ENCODE data around the gene HPGDS.
"Not testable (repeated sequence)": the region's sequence is repeated elsewhere in the genome, so short reads cannot be mapped to it uniquely, and the experiment has no call there.

HPGDS gene

DNA sequence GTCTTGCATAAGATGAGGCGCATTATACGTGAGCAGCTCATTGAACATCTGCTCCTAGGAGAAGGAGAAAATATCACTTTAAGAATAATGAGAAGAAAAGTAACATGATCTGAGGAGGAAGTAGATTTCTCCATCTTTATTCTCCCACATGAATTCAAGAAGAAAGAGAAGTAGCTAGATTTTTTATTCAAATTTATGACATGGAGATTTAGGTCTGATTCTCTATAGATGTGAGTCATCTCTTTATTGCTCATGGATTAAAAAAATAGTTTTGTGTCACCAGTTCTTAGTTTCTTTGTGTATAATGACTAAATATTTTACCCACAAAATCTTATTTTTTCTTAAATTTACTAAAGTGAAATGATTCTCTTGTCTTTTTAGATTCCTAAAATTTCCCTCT is 40.4 kb downstream of the HPGDS start:
- POLR2A ChIA-PET = no interaction called here

DNA sequence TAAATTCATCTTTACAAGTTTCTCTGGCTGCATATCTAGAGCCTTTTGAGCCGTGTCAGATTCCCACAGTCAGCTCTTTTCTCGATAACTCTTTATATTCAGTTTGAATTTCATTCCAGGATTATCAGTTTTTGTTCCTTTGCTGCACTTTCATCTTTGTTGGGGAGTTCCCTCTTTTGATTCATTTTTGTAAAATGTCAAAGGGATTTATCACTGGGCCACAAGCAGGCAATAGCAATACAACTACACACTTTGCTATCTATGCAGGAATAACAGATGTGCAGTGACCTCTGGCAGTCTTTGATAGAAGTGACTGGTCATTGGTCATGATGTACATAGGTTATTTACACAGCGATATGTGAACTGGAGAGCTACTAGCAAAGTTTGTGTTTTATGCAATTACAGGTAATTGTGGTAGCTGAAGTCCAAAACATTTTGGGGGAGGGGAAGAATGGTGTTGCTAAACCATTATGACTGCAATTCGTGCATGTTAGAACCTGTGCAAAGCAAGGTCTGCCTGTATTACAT is 43.8 kb downstream of the HPGDS start:
- H3K4me3 ChIP-seq (ENCODE audit: low read depth, low read length) = no peak overlapping the region
- DNase-seq (ENCODE audit: low read depth, low spot score) = no peak
- TF ChIP-seq, protein P1, sequence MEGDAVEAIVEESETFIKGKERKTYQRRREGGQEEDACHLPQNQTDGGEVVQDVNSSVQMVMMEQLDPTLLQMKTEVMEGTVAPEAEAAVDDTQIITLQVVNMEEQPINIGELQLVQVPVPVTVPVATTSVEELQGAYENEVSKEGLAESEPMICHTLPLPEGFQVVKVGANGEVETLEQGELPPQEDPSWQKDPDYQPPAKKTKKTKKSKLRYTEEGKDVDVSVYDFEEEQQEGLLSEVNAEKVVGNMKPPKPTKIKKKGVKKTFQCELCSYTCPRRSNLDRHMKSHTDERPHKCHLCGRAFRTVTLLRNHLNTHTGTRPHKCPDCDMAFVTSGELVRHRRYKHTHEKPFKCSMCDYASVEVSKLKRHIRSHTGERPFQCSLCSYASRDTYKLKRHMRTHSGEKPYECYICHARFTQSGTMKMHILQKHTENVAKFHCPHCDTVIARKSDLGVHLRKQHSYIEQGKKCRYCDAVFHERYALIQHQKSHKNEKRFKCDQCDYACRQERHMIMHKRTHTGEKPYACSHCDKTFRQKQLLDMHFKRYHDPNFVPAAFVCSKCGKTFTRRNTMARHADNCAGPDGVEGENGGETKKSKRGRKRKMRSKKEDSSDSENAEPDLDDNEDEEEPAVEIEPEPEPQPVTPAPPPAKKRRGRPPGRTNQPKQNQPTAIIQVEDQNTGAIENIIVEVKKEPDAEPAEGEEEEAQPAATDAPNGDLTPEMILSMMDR (IDR thresholded peaks at IDR 0.05; ENCODE audit: insufficient read depth, low read length, missing control alignments) = no peak
- CTCF ChIA-PET = interaction anchor here (2.1 kb wide), 1 partner anchor 91 kb away, joined by 7 read pairs; no protein-coding TSS in a partner anchor
- POLR2A ChIA-PET = no interaction called here

More for the DNA sequence above, 40.4 kb downstream of the HPGDS start:
- no peak overlapping the region for H3K4me3 ChIP-seq (ENCODE audit: low read depth, low read length)
- TF ChIP-seq, protein P1 (IDR thresholded peaks at IDR 0.05; ENCODE audit: insufficient read depth, low read length, missing control alignments) = no peak
- no peak for DNase-seq (ENCODE audit: low read depth, low spot score)
- CTCF ChIA-PET = interaction anchor here (0.6 to 6.6 kb wide), 4 partner anchors 88 to 430 kb away, joined by 3 to 54 read pairs (median 4); no protein-coding TSS in a partner anchor

DNA sequence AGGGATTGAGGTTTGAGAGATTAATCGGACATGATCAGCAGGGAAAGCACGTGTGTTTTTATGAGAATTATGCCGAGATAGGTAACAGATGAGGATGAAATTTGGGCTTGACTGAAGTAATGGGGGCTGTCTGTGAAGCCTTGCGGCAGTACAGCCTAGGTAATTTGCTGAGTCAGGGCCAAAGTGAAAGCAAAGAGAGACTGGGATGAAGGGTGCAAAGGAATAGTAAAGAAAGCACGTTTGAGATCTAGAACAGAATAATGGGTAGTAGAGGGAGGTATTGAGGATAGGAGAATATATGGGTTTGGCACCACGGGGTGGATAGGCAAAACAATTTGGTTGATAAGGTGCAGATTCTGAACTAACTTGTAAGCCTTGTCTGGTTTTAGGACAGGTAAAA is 47.2 kb downstream of the HPGDS start:
- POLR2A ChIA-PET; DNase-seq (ENCODE audit: low read depth, low spot score); CTCF ChIA-PET; H3K4me3 ChIP-seq (ENCODE audit: low read depth, low read length): not testable (repeated sequence)

DNA sequence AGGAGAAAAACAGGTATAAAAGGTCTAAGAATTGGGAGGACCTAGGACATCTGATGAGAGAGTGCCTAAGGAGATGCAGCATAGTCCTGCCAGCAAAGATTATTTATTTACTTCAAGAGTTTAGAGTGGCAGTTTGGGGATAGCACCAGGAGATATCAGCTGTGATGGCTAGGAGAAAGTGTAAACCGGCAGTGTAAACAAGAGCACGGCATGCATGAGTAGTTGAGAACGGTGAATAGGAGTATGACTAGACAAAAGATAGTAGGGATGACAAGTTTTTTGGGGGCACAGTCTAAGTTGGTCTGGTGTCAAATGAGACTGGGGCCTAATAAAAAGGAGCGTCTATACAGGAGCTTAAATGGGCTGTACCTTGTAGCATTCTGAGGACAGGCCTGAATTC is 48.7 kb downstream of the HPGDS start:
- H3K4me3 ChIP-seq (ENCODE audit: low read depth, low read length); DNase-seq (ENCODE audit: low read depth, low spot score); POLR2A ChIA-PET: not testable (repeated sequence)
- CTCF ChIA-PET = interaction anchor here (1.2 kb wide), 1 partner anchor 112 kb away, joined by 3 read pairs; no protein-coding TSS in a partner anchor

DNA sequence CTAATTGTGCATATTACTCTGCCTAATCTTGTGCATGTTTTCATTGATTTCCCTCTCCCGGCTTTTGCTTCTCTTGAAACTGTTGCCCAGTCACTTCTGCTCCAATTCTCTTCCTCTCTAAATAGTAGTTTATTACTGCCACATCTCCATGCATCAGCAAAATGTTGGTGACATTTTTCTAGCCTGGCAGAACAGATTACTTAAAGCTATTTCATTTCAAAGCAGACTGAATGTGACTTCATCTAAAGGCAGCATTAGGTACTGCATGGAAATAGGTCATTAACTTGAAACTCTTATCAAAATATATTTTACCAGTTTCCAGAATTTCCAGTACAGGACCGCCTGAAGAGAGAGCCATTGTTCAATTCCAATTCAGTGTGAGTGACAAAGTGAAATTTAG is 52.4 kb downstream of the HPGDS start:
- ChIA-PET POLR2A (no interaction called here), CTCF (interaction anchor here (1.3 to 2.6 kb wide), 3 partner anchors 13 to 15 kb away, joined by 3 to 10 read pairs (median 4); no protein-coding TSS in a partner anchor)
- H3K4me3 ChIP-seq (ENCODE audit: low read depth, low read length) = no peak overlapping the region
- DNase-seq (ENCODE audit: low read depth, low spot score) = no peak
- TF ChIP-seq, protein P1 (IDR thresholded peaks at IDR 0.05; ENCODE audit: insufficient read depth, low read length, missing control alignments) = no peak

DNA sequence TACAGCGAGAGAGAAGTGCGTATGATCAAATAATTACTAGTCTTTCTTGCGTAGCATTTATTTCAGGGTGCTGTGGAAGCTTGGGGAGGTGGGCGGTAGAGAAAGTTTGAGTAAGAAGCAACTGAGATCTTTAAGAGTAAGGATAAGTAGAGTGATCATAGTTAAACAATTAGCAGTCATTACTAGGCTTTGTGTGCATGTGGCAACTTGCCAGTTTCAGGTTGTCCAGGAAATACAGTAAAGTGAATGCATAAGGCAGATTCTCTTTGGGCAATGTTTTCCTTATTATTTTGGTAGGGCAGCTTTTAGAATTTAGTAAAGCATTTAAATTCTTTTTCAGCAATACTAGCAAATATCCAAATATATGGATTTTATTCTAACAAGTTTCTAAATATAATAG is 57.0 kb downstream of the HPGDS start:
- TF ChIP-seq, protein P1 (IDR thresholded peaks at IDR 0.05; ENCODE audit: insufficient read depth, low read length, missing control alignments) = no peak
- no peak overlapping the region for H3K4me3 ChIP-seq (ENCODE audit: low read depth, low read length)
- no peak for DNase-seq (ENCODE audit: low read depth, low spot score)
- ChIA-PET POLR2A (no interaction called here), CTCF (interaction anchor here (1.1 kb wide), 1 partner anchor 105 kb away, joined by 3 read pairs; no protein-coding TSS in a partner anchor)

DNA sequence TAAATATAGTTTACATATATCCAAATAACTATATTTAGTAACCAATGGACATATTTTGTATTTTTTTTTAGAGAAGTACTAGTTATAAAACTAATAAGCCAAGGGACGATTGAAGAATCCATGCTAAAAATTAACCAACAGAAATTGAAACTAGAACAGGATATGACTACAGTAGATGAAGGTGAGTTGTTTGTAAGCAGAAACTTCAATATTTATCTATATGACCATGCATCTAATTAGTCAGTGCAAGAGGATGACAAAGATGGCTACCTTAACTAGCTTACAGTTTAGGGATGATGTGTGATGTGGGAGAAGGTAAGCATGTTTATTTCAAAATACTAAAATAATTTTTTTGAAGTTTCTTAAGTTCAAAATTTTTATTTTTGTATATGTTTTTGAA is 57.7 kb downstream of the HPGDS start:
- TF ChIP-seq, protein P1 (IDR thresholded peaks at IDR 0.05; ENCODE audit: insufficient read depth, low read length, missing control alignments) = no peak
- H3K4me3 ChIP-seq (ENCODE audit: low read depth, low read length) = no peak overlapping the region
- ChIA-PET POLR2A (no interaction called here), CTCF (no interaction called here)
- DNase-seq (ENCODE audit: low read depth, low spot score) = no peak
